IMR-90 (cell line): Measurements from ENCODE around the gene KRT36. TPM values are rescaled to one million over a fixed set of nuclear protein-coding genes. Genes with fewer than 3 reads are reported as not detected.

Experiments
- ATAC-seq: fragments of 200-7000 bp; cut with Tn5 transposase; 2 replicates; pipeline ENCODE4 v1.9.1; 2020; ENCODE audit warnings: low read depth, mild to moderate bottlenecking, moderate library complexity
- BruUV-seq: library from RNA; stranded (reverse); fragments of 400-500 nt; replicated peaks from 2 replicates; lab custom pipeline; 2021; lab: Mats Ljungman, UMichigan
- CTCF ChIA-PET: fragments of 300-600 bp; formaldehyde crosslinking; extraction: SDS; loops from one replicate; lab custom pipeline; 2021; ENCODE audit warnings: antibody characterized with exemption; lab: Yijun Ruan, JAX
- POLR2A ChIA-PET: fragments of 300-600 bp; sonication (Branson Sonifier 250); formaldehyde crosslinking; loops from one replicate; lab custom pipeline; 2022; ENCODE audit warnings: antibody characterized with exemption; ENCODE audit not compliant: unreplicated experiment; lab: Charles Lee
- DNase-seq: peaks from one replicate; pipeline ENCODE4 v3.0.0; 2013
- H2AFZ ChIP-seq: replicated peaks from 2 replicates; pipeline ENCODE3; 2013; ENCODE audit warnings: low read length, mild to moderate bottlenecking; ENCODE audit not compliant: poor library complexity
- H2AK5ac ChIP-seq: 2 replicates; pipeline ENCODE4 v1.6.1; 2013; ENCODE audit warnings: low read depth, low read length, inconsistent platforms
- H2AK9ac ChIP-seq: replicated peaks from 2 replicates; pipeline ENCODE3; 2013; ENCODE audit warnings: mild to moderate bottlenecking, low read depth, low read length, moderate library complexity; ENCODE audit not compliant: poor library complexity
- H2BK120ac ChIP-seq: 2 replicates; pipeline ENCODE4 v1.6.1; 2013; ENCODE audit warnings: low read depth, low read length, inconsistent platforms
- H2BK15ac ChIP-seq: 3 replicates; pipeline ENCODE4 v1.6.1; 2013; ENCODE audit warnings: low read depth, low read length, inconsistent platforms
- H2BK20ac ChIP-seq: 2 replicates; pipeline ENCODE4 v1.6.1; 2013; ENCODE audit warnings: low read depth, mild to moderate bottlenecking, inconsistent platforms, low read length, moderate library complexity
- H2BK5ac ChIP-seq: 2 replicates; pipeline ENCODE4 v1.6.1; 2013; ENCODE audit warnings: mild to moderate bottlenecking, low read depth, low read length, inconsistent platforms; ENCODE audit not compliant: poor library complexity, severe bottlenecking
- H3K14ac ChIP-seq: replicated peaks from 2 replicates; pipeline ENCODE4 v1.6.1; 2013; ENCODE audit warnings: low read depth, low read length, inconsistent platforms
- H3K18ac ChIP-seq: 2 replicates; pipeline ENCODE4 v1.6.1; 2013; ENCODE audit warnings: low read depth, low read length, control low read depth
- H3K23ac ChIP-seq: 2 replicates; pipeline ENCODE4 v1.6.1; 2013; ENCODE audit warnings: low read depth, low read length, inconsistent platforms
- H3K27ac ChIP-seq: 2 replicates; pipeline ENCODE4 v1.5.1; 2013; ENCODE audit warnings: mild to moderate bottlenecking, control low read depth, low read length; ENCODE audit not compliant: insufficient read depth
- H3K27me3 ChIP-seq: 2 replicates; pipeline ENCODE4 v1.6.1; 2013; ENCODE audit warnings: low read length; ENCODE audit not compliant: control insufficient read depth, insufficient read depth
- H3K36me3 ChIP-seq: 2 replicates; pipeline ENCODE4 v1.6.1; 2013; ENCODE audit warnings: low read length, mixed read lengths; ENCODE audit not compliant: control insufficient read depth, insufficient read depth
- H3K4ac ChIP-seq: 2 replicates; pipeline ENCODE4 v1.6.1; 2013; ENCODE audit warnings: low read depth, low read length, inconsistent platforms
- H3K4me1 ChIP-seq: 2 replicates; pipeline ENCODE4 v1.6.1; 2013; ENCODE audit warnings: low read length, mixed read lengths; ENCODE audit not compliant: control insufficient read depth, insufficient read depth
- H3K4me2 ChIP-seq: 2 replicates; pipeline ENCODE4 v1.6.1; 2013; ENCODE audit warnings: low read depth, mild to moderate bottlenecking, control low read depth, low read length, moderate library complexity
- H3K4me3 ChIP-seq: 2 replicates; pipeline ENCODE4 v1.5.1; 2013; ENCODE audit warnings: low read depth, mild to moderate bottlenecking, control low read depth, low read length, moderate library complexity; ENCODE audit not compliant: insufficient read depth
- H3K56ac ChIP-seq: 2 replicates; pipeline ENCODE4 v1.6.1; 2013; ENCODE audit warnings: low read length, inconsistent platforms; ENCODE audit not compliant: insufficient read depth; ENCODE audit errors: extremely low read depth
- H3K79me1 ChIP-seq, 2 experiments: 2 replicates each; pipeline ENCODE4 v1.6.1; 2013; ENCODE audit warnings: low read length in 2 of 2, inconsistent platforms in 1 of 2, low read depth in 1 of 2
- H3K9ac ChIP-seq: 2 replicates; pipeline ENCODE4 v1.6.1; 2013; ENCODE audit warnings: low read depth, low read length, control low read depth
- H3K9me1 ChIP-seq: 2 replicates; pipeline ENCODE4 v1.6.1; 2013; ENCODE audit warnings: low read length, inconsistent platforms; ENCODE audit not compliant: insufficient read depth
- H3K9me3 ChIP-seq: 2 replicates; pipeline ENCODE4 v1.6.1; 2013; ENCODE audit warnings: low read length; ENCODE audit not compliant: control insufficient read depth, insufficient read depth
- H4K20me1 ChIP-seq: 2 replicates; pipeline ENCODE4 v1.6.1; 2013; ENCODE audit warnings: low read length, inconsistent platforms; ENCODE audit not compliant: insufficient read depth
- H4K5ac ChIP-seq: 2 replicates; pipeline ENCODE4 v1.6.1; 2013; ENCODE audit warnings: mild to moderate bottlenecking, low read depth, low read length, control low read depth
- H4K8ac ChIP-seq, 2 experiments: 2 replicates each; pipeline ENCODE4 v1.6.1; 2013; ENCODE audit warnings: low read depth in 2 of 2, low read length in 2 of 2, control low read depth in 1 of 2, inconsistent platforms in 1 of 2
- H4K91ac ChIP-seq: 2 replicates; pipeline ENCODE4 v1.6.1; 2013; ENCODE audit warnings: low read depth, low read length, inconsistent platforms; ENCODE audit not compliant: insufficient read depth
- BHLHE40 ChIP-seq: fragments of 150-350 bp; IDR thresholded peaks from 2 replicates; pipeline ENCODE4 v1.6.1; 2016; ENCODE audit warnings: mild to moderate bottlenecking, low read depth, low read length
- CHD1 ChIP-seq: IDR thresholded peaks from 2 replicates; pipeline ENCODE4 v1.6.1; 2012; ENCODE audit warnings: low read depth, low read length, improper control_type of control experiment
- ELK1 ChIP-seq: fragments of 150-350 bp; IDR thresholded peaks from 2 replicates; pipeline ENCODE4 v1.6.1; 2016; ENCODE audit warnings: low read depth, mild to moderate bottlenecking, low read length, moderate library complexity, borderline replicate concordance
- FOS ChIP-seq: fragments of 150-350 bp; IDR thresholded peaks from 2 replicates; pipeline ENCODE4 v1.6.1; 2016; ENCODE audit warnings: low read depth, low read length
- MAFK ChIP-seq: IDR thresholded peaks from 2 replicates; pipeline ENCODE4 v1.6.1; 2012; ENCODE audit warnings: low read depth, low read length, improper control_type of control experiment
- MAZ ChIP-seq: IDR thresholded peaks from 2 replicates; pipeline ENCODE4 v1.6.1; 2012; ENCODE audit warnings: low read depth, mild to moderate bottlenecking, low read length, improper control_type of control experiment, moderate library complexity, borderline replicate concordance
- POLR2A ChIP-seq: IDR thresholded peaks from 2 replicates; pipeline ENCODE4 v1.6.1; 2012; ENCODE audit warnings: mild to moderate bottlenecking, low read depth, low read length
- RFX5 ChIP-seq: IDR thresholded peaks from 2 replicates; pipeline ENCODE4 v1.8.0; 2012; ENCODE audit warnings: low read depth, mild to moderate bottlenecking, low read length, moderate library complexity
- SMC3 ChIP-seq: fragments of 150-350 bp; IDR thresholded peaks from 2 replicates; pipeline ENCODE4 v1.6.1; 2016; ENCODE audit warnings: low read depth, mild to moderate bottlenecking, antibody characterized with exemption, low read length, moderate library complexity
- USF2 ChIP-seq: fragments of 150-350 bp; IDR thresholded peaks from 2 replicates; pipeline ENCODE4 v1.6.1; 2017; ENCODE audit warnings: mild to moderate bottlenecking, antibody characterized with exemption, low read length, low read depth
- WGBS, 2 experiments: methylation state at CpG; one replicate each; pipeline versions ENCODE4 v1.1.5 to v1.1.7; 2013; ENCODE audit warnings: missing lambda C conversion rate in 2 of 2; ENCODE audit not compliant: insufficient read length in 1 of 2; ENCODE audit errors: extremely low coverage in 2 of 2; 5-methylcytosine and 5-hydroxymethylcytosine counted together
- dilution Hi-C: fragments of 300-500 bp; cut with HindIII; formaldehyde crosslinking; loops from one replicate; pipeline ENCODE4 v1.14.3; 2018; ENCODE audit warnings: low sequenced_read_pairs; ENCODE audit not compliant: unreplicated experiment
- in situ Hi-C: fragments of 300-500 bp; cut with MboI; formaldehyde crosslinking; loops from 3 replicates; pipeline ENCODE4 v1.14.3; 2019; ENCODE audit warnings: low sequenced_read_pairs, inconsistent platforms, mixed read lengths
- intact Hi-C: fragments of 100-400 bp; cut with micrococcal nuclease; formaldehyde crosslinking; loops from 2 replicates; pipeline ENCODE4 v1.10.0; 2022
- microRNA-seq, 2 experiments: library from miRNA; stranded (forward) in 1 of 2; unstranded in 1 of 2; fragments of 10-50 nt in 1 of 2; fragments of <30 nt in 1 of 2; gene quantifications in 1 of 2; microRNA quantifications in 1 of 2; one replicate each; pipeline versions ENCODE3 to v1.1.0; 2013 to 2020; ENCODE audit not compliant: insufficient read depth in 1 of 2, insufficient read length in 1 of 2, unreplicated experiment in 1 of 2
- polyA plus RNA-seq, 3 experiments: library from polyadenylated mRNA; depleted of rRNA; stranded (reverse); fragments of >200 nt; gene quantifications; 2 replicates each; pipeline ENCODE4 v1.2.3, GENCODE V29; 2012; ENCODE audit warnings: low replicate concordance in 1 of 3
- small RNA-seq, 5 experiments: library from RNA; depleted of rRNA; stranded (forward); fragments of <200 nt; gene quantifications; one replicate each; pipeline ENCODE3, GENCODE V24; 2012
- total RNA-seq: library from RNA; depleted of rRNA; stranded (reverse); fragments of >200 nt; gene quantifications from 2 replicates; pipeline ENCODE4 v1.2.3, GENCODE V29; 2012; rRNA removed

The KRT36 gene
- total and polyA plus RNA-seq, 2 of the 4 experiments (the other 2 are of a cell fraction) = not detected

GRCh38 chr17:41437254-41437653, 52.5 kb downstream of the KRT36 start:
- H3K4me2 ChIP-seq = no peak overlapping the region
- no peak for ATAC-seq
- no peak overlapping the region for H3K23ac ChIP-seq
- no peak for TF ChIP-seq BHLHE40
- TF ChIP-seq ELK1 = no peak
- no peak for TF ChIP-seq RFX5
- TF ChIP-seq POLR2A = no peak
- no peak for TF ChIP-seq USF2
- TF ChIP-seq FOS = no peak
- no peak for TF ChIP-seq MAFK
- no peak for TF ChIP-seq SMC3
- TF ChIP-seq CHD1 = no peak
- no peak for TF ChIP-seq MAZ
- H3K27me3 ChIP-seq = peaks cover 6% of the 10 kb centered on the region; the same call in 1 of the 2 replicates
- no peaks in the 10 kb centered on the region for H3K36me3 ChIP-seq
- CTCF ChIA-PET = no interaction called here
- dilution Hi-C loops = no loop called here
- H3K18ac ChIP-seq = no peak overlapping the region
- in situ Hi-C loops = no loop called here
- H3K4me3 ChIP-seq = no peak overlapping the region
- no peak overlapping the region for H4K8ac ChIP-seq
- no peak overlapping the region for H4K5ac ChIP-seq
- no peak overlapping the region for H4K91ac ChIP-seq
- no peak overlapping the region for H3K4ac ChIP-seq
- H3K14ac ChIP-seq = no peak overlapping the region
- H2AFZ ChIP-seq = no peak overlapping the region
- H2BK15ac ChIP-seq = no peak overlapping the region
- H3K4me1 ChIP-seq = peaks cover 8% of the 10 kb centered on the region
- H3K56ac ChIP-seq = no peak overlapping the region
- no peak overlapping the region for H2AK5ac ChIP-seq
- H3K9me1 ChIP-seq = peaks cover 5% of the 10 kb centered on the region; the same call in 1 of the 2 replicates
- H2BK120ac ChIP-seq = no peak overlapping the region
- H3K27ac ChIP-seq = no peak overlapping the region
- POLR2A ChIA-PET = interaction anchor here (0.6 kb wide), 1 partner anchor 107 kb away, joined by 3 read pairs; no protein-coding TSS in a partner anchor
- H2BK5ac ChIP-seq = no peak overlapping the region
- H3K79me1 ChIP-seq = no peaks in the 10 kb centered on the region
- no peak overlapping the region for H2AK9ac ChIP-seq
- no peaks in the 10 kb centered on the region for H3K9me3 ChIP-seq
- DNase-seq = no peak
- no peaks in the 10 kb centered on the region for H4K20me1 ChIP-seq
- H2BK20ac ChIP-seq = no peak overlapping the region
- H3K9ac ChIP-seq = no peak overlapping the region
- WGBS, 2 experiments = 70% methylated on average over 7 of the region's 7 CpGs; no CpG with 5 or more reads in 1 of the 2 experiments
- intact Hi-C loops = no loop called here
- BruUV-seq = no TSS peak

Small RNA genes lying within 50 kb of the gene (microRNA-seq; reads per million reads assigned to microRNA genes)
- gene MIR6510 (ENCODE audit: unreplicated experiment) (not detected), gene RNU2-32P (ENCODE audit: insufficient read depth, insufficient read length) (not detected)

Small RNA genes lying within 50 kb of the gene (small RNA-seq; reads per million reads assigned to genes)
- 1.5 to 266 (median 6.9) reads per million in 5 experiments for gene RNU2-32P

Other genes with a start within 250 kb of the KRT36 start
- gene KRTAP9-4, start 240.2 kb downstream of the KRT36 start, total RNA-seq = not detected in 2 replicates
- gene KRTAP9-4, start 240.2 kb downstream of the KRT36 start, polyA plus RNA-seq (2012; rRNA removed) = not detected in 2 replicates
- gene KRTAP9-9, start 234.5 kb downstream of the KRT36 start, total RNA-seq = not detected in 2 replicates
- not detected in 2 replicates for gene KRTAP9-9, start 234.5 kb downstream of the KRT36 start, polyA plus RNA-seq (2012; rRNA removed)
- gene KRTAP9-6, start 224.5 kb downstream of the KRT36 start, total RNA-seq = not detected in 2 replicates
- gene KRTAP9-6, start 224.5 kb downstream of the KRT36 start, polyA plus RNA-seq (2012; rRNA removed) = not detected in 2 replicates
- gene KRTAP9-7, start 214.2 kb downstream of the KRT36 start, total RNA-seq = not detected in 2 replicates
- not detected in 2 replicates for gene KRTAP9-7, start 214.2 kb downstream of the KRT36 start, polyA plus RNA-seq (2012; rRNA removed)
- gene KRTAP29-1, start 187.1 kb downstream of the KRT36 start, total RNA-seq = not detected in 2 replicates
- gene KRTAP29-1, start 187.1 kb downstream of the KRT36 start, polyA plus RNA-seq (2012; rRNA removed) = not detected in 2 replicates
- not detected in 2 replicates for gene KRTAP16-1, start 180.6 kb downstream of the KRT36 start, total RNA-seq
- not detected in 2 replicates for gene KRTAP16-1, start 180.6 kb downstream of the KRT36 start, polyA plus RNA-seq (2012; rRNA removed)
- not detected in 2 replicates for gene KRTAP17-1, start 174.2 kb downstream of the KRT36 start, total RNA-seq
- not detected in 2 replicates for gene KRTAP17-1, start 174.2 kb downstream of the KRT36 start, polyA plus RNA-seq (2012; rRNA removed)
- not detected in 2 replicates for gene KRT33A, start 139.1 kb downstream of the KRT36 start, total RNA-seq
- gene KRT33A, start 139.1 kb downstream of the KRT36 start, polyA plus RNA-seq (2012; rRNA removed) = not detected in 2 replicates
- gene KRT33B, start 120.1 kb downstream of the KRT36 start, total RNA-seq = 0.18 and 0.28 TPM in 2 replicates
- 0.14 and 0.22 TPM in 2 replicates for gene KRT33B, start 120.1 kb downstream of the KRT36 start, polyA plus RNA-seq (2012; rRNA removed)
- gene KRT34, start 107.6 kb downstream of the KRT36 start, total RNA-seq = 3.6 and 3.9 TPM in 2 replicates
- 3.4 and 4.2 TPM in 2 replicates for gene KRT34, start 107.6 kb downstream of the KRT36 start, polyA plus RNA-seq (2012; rRNA removed)
- not detected in 2 replicates for gene KRT31, start 92.3 kb downstream of the KRT36 start, total RNA-seq
- 0.05 TPM in 1 of 2 replicates, not detected in the other for gene KRT31, start 92.3 kb downstream of the KRT36 start, polyA plus RNA-seq (2012; rRNA removed)
- gene KRT37, start 65.3 kb downstream of the KRT36 start, total RNA-seq = not detected in 2 replicates
- not detected in 2 replicates for gene KRT37, start 65.3 kb downstream of the KRT36 start, polyA plus RNA-seq (2012; rRNA removed)
- gene KRT38, start 48.9 kb downstream of the KRT36 start, total RNA-seq = not detected in 2 replicates
- gene KRT38, start 48.9 kb downstream of the KRT36 start, polyA plus RNA-seq (2012; rRNA removed) = 0.04 and 0.09 TPM in 2 replicates
- not detected in 2 replicates for gene KRT32, start 22.5 kb downstream of the KRT36 start, total RNA-seq
- gene KRT32, start 22.5 kb downstream of the KRT36 start, polyA plus RNA-seq (2012; rRNA removed) = 0.06 and 0.09 TPM in 2 replicates
- gene KRT35, start 8.8 kb downstream of the KRT36 start, total RNA-seq = not detected in 2 replicates
- not detected in 2 replicates for gene KRT35, start 8.8 kb downstream of the KRT36 start, polyA plus RNA-seq (2012; rRNA removed)
- gene KRT13, start 15.7 kb upstream of the KRT36 start, total RNA-seq = 0.18 and 0.28 TPM in 2 replicates
- gene KRT13, start 15.7 kb upstream of the KRT36 start, polyA plus RNA-seq (2012; rRNA removed) = 0.56 and 0.60 TPM in 2 replicates
- gene KRT15, start 29.0 kb upstream of the KRT36 start, total RNA-seq = 2.9 and 3.6 TPM in 2 replicates
- gene KRT15, start 29.0 kb upstream of the KRT36 start, polyA plus RNA-seq (2012; rRNA removed) = 5.3 and 7.6 TPM in 2 replicates
- 14.7 and 18.1 TPM in 2 replicates for gene KRT19, start 38.4 kb upstream of the KRT36 start, total RNA-seq
- gene KRT19, start 38.4 kb upstream of the KRT36 start, polyA plus RNA-seq (2012; rRNA removed) = 12.0 and 12.5 TPM in 2 replicates
- not detected in 2 replicates for gene KRT9, start 82.1 kb upstream of the KRT36 start, total RNA-seq
- not detected in 2 replicates for gene KRT9, start 82.1 kb upstream of the KRT36 start, polyA plus RNA-seq (2012; rRNA removed)
- not detected in 2 replicates for gene KRT14, start 97.0 kb upstream of the KRT36 start, total RNA-seq
- not detected in 2 replicates for gene KRT14, start 97.0 kb upstream of the KRT36 start, polyA plus RNA-seq (2012; rRNA removed)
- not detected in 2 replicates for gene KRT16, start 122.9 kb upstream of the KRT36 start, total RNA-seq
- not detected in 2 replicates for gene KRT16, start 122.9 kb upstream of the KRT36 start, polyA plus RNA-seq (2012; rRNA removed)
- gene KRT17, start 134.7 kb upstream of the KRT36 start, total RNA-seq = 2.5 TPM in 2 replicates
- 4.6 and 5.3 TPM in 2 replicates for gene KRT17, start 134.7 kb upstream of the KRT36 start, polyA plus RNA-seq (2012; rRNA removed)
- gene EIF1, start 199.0 kb upstream of the KRT36 start, total RNA-seq = 89.4 and 102 TPM in 2 replicates
- gene EIF1, start 199.0 kb upstream of the KRT36 start, polyA plus RNA-seq (2012; rRNA removed) = 381 and 388 TPM in 2 replicates
- gene GAST, start 222.4 kb upstream of the KRT36 start, total RNA-seq = not detected in 2 replicates
- gene GAST, start 222.4 kb upstream of the KRT36 start, polyA plus RNA-seq (2012; rRNA removed) = not detected in 2 replicates
- gene HAP1, start 244.7 kb upstream of the KRT36 start, total RNA-seq = under 0.01 TPM in 1 of 2 replicates, not detected in the other
- 0.09 and 0.11 TPM in 2 replicates for gene HAP1, start 244.7 kb upstream of the KRT36 start, polyA plus RNA-seq (2012; rRNA removed)